Activated T-helper 1 cell treated with anti-CD3 and anti-CD28 coated beads, Interleukin-2, amount 50 U/mL, for 16 hours (primary cell): ENCODE results near the gene LRRK1.

Experiments used
- DNase-seq, 2 donors: peaks; one replicate each; pipeline ENCODE4 v3.0.0-alpha.2; 2020; ENCODE audit warnings: low read depth in 1 of 2, low spot score in 1 of 2

LRRK1 gene

GRCh38 chr15:100909989-100910955, 8.9 kb upstream of the LRRK1 start:
- no peak for DNase-seq

- DNase-seq: no peak
These were observed 8.1 kb upstream of the LRRK1 start for GRCh38 chr15:100911086-100911485.

GRCh38 chr15:100913961-100914360, 5.2 kb upstream of the LRRK1 start:
- DNase-seq: no peak

- DNase-seq: no peak
These were observed 4.3 kb upstream of the LRRK1 start for GRCh38 chr15:100914876-100915275.

- DNase-seq: peak; percentile 19 to 32
These were observed 995 bp upstream of the LRRK1 start for GRCh38 chr15:100918034-100918689.

- no peak for DNase-seq
These were observed 586 bp downstream of the LRRK1 start for GRCh38 chr15:100919481-100920405.

GRCh38 chr15:100920516-100921135, 1.5 kb downstream of the LRRK1 start:
- no peak for DNase-seq

GRCh38 chr15:100922192-100923040, 3.3 kb downstream of the LRRK1 start:
- no peak for DNase-seq

GRCh38 chr15:100923076-100923475, 3.9 kb downstream of the LRRK1 start:
- DNase-seq: no peak

GRCh38 chr15:100923902-100924301, 4.7 kb downstream of the LRRK1 start:
- no peak for DNase-seq

GRCh38 chr15:100924436-100924835, 5.3 kb downstream of the LRRK1 start:
- no peak for DNase-seq

- no peak for DNase-seq
These were observed 6.3 kb downstream of the LRRK1 start for GRCh38 chr15:100925480-100925879.

GRCh38 chr15:100926258-100926657, 7.1 kb downstream of the LRRK1 start:
- no peak for DNase-seq

- DNase-seq: no peak
These were observed 8.0 kb downstream of the LRRK1 start for GRCh38 chr15:100926971-100927756.

- DNase-seq: no peak
These were observed 9.6 kb downstream of the LRRK1 start for GRCh38 chr15:100928632-100929280.

- DNase-seq: no peak
These were observed 10.5 kb downstream of the LRRK1 start for GRCh38 chr15:100929641-100930042.

GRCh38 chr15:100930306-100930848, 11.2 kb downstream of the LRRK1 start:
- DNase-seq: no peak

GRCh38 chr15:100931143-100931890, 12.2 kb downstream of the LRRK1 start:
- no peak for DNase-seq
